ENCODE measurements around the gene ADRM1.

ADRM1 gene

DNA sequence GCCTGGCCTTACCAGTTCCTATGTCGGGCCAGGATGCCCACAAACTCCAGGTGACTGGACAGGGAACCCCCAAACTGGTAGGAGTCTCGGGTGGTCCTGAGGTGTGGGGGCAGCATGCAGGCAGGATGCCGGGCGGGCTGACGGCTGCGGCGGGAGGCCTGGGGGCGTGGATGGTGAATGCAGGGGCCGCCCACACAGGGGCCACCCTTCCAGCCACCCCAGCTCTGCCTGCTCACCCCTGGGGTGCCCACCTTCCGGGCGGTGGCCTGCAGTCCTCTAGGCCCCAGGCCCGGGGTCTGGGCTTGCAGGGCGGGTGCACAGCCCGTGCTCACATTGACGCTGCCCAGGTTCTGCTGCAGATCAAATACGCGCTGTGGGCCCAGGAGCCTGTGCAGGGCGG lies 8.4 kb downstream of the ADRM1 start:
- TF ChIP-seq EZH2 (IDR thresholded peaks at IDR 0.05; ENCODE audit: borderline replicate concordance, low read length): no peak
- TF ChIP-seq, protein P1, sequence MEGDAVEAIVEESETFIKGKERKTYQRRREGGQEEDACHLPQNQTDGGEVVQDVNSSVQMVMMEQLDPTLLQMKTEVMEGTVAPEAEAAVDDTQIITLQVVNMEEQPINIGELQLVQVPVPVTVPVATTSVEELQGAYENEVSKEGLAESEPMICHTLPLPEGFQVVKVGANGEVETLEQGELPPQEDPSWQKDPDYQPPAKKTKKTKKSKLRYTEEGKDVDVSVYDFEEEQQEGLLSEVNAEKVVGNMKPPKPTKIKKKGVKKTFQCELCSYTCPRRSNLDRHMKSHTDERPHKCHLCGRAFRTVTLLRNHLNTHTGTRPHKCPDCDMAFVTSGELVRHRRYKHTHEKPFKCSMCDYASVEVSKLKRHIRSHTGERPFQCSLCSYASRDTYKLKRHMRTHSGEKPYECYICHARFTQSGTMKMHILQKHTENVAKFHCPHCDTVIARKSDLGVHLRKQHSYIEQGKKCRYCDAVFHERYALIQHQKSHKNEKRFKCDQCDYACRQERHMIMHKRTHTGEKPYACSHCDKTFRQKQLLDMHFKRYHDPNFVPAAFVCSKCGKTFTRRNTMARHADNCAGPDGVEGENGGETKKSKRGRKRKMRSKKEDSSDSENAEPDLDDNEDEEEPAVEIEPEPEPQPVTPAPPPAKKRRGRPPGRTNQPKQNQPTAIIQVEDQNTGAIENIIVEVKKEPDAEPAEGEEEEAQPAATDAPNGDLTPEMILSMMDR (IDR thresholded peaks at IDR 0.05; ENCODE audit: low read length): no peak
- H3K4me1 ChIP-seq (ENCODE audit: insufficient read depth, low read length, severe bottlenecking): no peaks in the 10 kb centered on the region
- H3K9me2 ChIP-seq (ENCODE audit: low read depth, low read length): no peaks in the 10 kb centered on the region
- no peaks in the 10 kb centered on the region for H3K79me2 ChIP-seq (ENCODE audit: insufficient read depth, low read length)
- no peaks in the 10 kb centered on the region for H3K27me3 ChIP-seq (ENCODE audit: insufficient read depth, low read length)
- no peak overlapping the region for H2AFZ ChIP-seq (ENCODE audit: low read length)
- no peaks in the 10 kb centered on the region for H3K9me3 ChIP-seq (ENCODE audit: low read length)
- H3K4me2 ChIP-seq (ENCODE audit: low read length): no peak overlapping the region
- peaks cover 31% of the 10 kb centered on the region for H3K36me3 ChIP-seq (ENCODE audit: insufficient read depth, low read length)
- no peak overlapping the region for H3K27ac ChIP-seq (ENCODE audit: low read depth, low read length, poor library complexity, severe bottlenecking)
- H3K9ac ChIP-seq (ENCODE audit: low read length): no peak overlapping the region
- H3F3A ChIP-seq (ENCODE audit: insufficient read depth, low read length): no peaks in the 10 kb centered on the region; the same call in 1 of the 2 replicates
- H4K20me1 ChIP-seq (ENCODE audit: insufficient read depth, low read length): no peaks in the 10 kb centered on the region
- no peak overlapping the region for H3K4me3 ChIP-seq (ENCODE audit: low read depth, low read length, poor library complexity, severe bottlenecking)

GRCh38 chr20:62311832-62312661 lies 9.2 kb downstream of the ADRM1 start:
- no peaks in the 10 kb centered on the region for H3K9me2 ChIP-seq (ENCODE audit: low read depth, low read length)
- no peak overlapping the region for H3K4me2 ChIP-seq (ENCODE audit: low read length)
- no peaks in the 10 kb centered on the region for H3K4me1 ChIP-seq (ENCODE audit: insufficient read depth, low read length, severe bottlenecking)
- H3F3A ChIP-seq (ENCODE audit: insufficient read depth, low read length): no peaks in the 10 kb centered on the region; the same call in 1 of the 2 replicates
- H2AFZ ChIP-seq (ENCODE audit: low read length): no peak overlapping the region
- H4K20me1 ChIP-seq (ENCODE audit: insufficient read depth, low read length): no peaks in the 10 kb centered on the region
- no peak overlapping the region for H3K4me3 ChIP-seq (ENCODE audit: low read depth, low read length, poor library complexity, severe bottlenecking)
- H3K9ac ChIP-seq (ENCODE audit: low read length): no peak overlapping the region
- H3K79me2 ChIP-seq (ENCODE audit: insufficient read depth, low read length): no peaks in the 10 kb centered on the region
- H3K27me3 ChIP-seq (ENCODE audit: insufficient read depth, low read length): no peaks in the 10 kb centered on the region
- no peaks in the 10 kb centered on the region for H3K9me3 ChIP-seq (ENCODE audit: low read length)
- peaks cover 23% of the 10 kb centered on the region for H3K36me3 ChIP-seq (ENCODE audit: insufficient read depth, low read length)
- TF ChIP-seq, protein P1 (IDR thresholded peaks at IDR 0.05; ENCODE audit: low read length): no peak
- no peak for TF ChIP-seq EZH2 (IDR thresholded peaks at IDR 0.05; ENCODE audit: borderline replicate concordance, low read length)
- no peak overlapping the region for H3K27ac ChIP-seq (ENCODE audit: low read depth, low read length, poor library complexity, severe bottlenecking)

- Histone ChIP-seq H3K9me3 (ENCODE audit: low read length) (no peaks in the 10 kb centered on the region), H3K4me2 (ENCODE audit: low read length) (no peak overlapping the region), H3K9ac (ENCODE audit: low read length) (no peak overlapping the region), H4K20me1 (ENCODE audit: insufficient read depth, low read length) (no peaks in the 10 kb centered on the region), H3K9me2 (ENCODE audit: low read depth, low read length) (no peaks in the 10 kb centered on the region), H3K4me1 (ENCODE audit: insufficient read depth, low read length, severe bottlenecking) (no peaks in the 10 kb centered on the region), H3K79me2 (ENCODE audit: insufficient read depth, low read length) (no peaks in the 10 kb centered on the region), H3K27me3 (ENCODE audit: insufficient read depth, low read length) (no peaks in the 10 kb centered on the region), H3K36me3 (ENCODE audit: insufficient read depth, low read length) (peaks cover 17% of the 10 kb centered on the region), H3K4me3 (ENCODE audit: low read depth, low read length, poor library complexity, severe bottlenecking) (no peak overlapping the region), H3K27ac (ENCODE audit: low read depth, low read length, poor library complexity, severe bottlenecking) (no peak overlapping the region), H2AFZ (ENCODE audit: low read length) (no peak overlapping the region), H3F3A (ENCODE audit: insufficient read depth, low read length) (no peaks in the 10 kb centered on the region; the same call in 1 of the 2 replicates)
- TF ChIP-seq, protein P1 (IDR thresholded peaks at IDR 0.05; ENCODE audit: low read length): no peak
- no peak for TF ChIP-seq EZH2 (IDR thresholded peaks at IDR 0.05; ENCODE audit: borderline replicate concordance, low read length)
These were observed 9.8 kb downstream of the ADRM1 start for GRCh38 chr20:62312662-62312977.
